ENCODE measurements around the gene NTM. TPM values are rescaled to one million over a fixed set of nuclear protein-coding genes. Genes with fewer than 3 reads are reported as not detected.

NTM gene
- total and polyA plus RNA-seq, 2 experiments from 2014 or later: 2.2 to 4.9 TPM

DNA sequence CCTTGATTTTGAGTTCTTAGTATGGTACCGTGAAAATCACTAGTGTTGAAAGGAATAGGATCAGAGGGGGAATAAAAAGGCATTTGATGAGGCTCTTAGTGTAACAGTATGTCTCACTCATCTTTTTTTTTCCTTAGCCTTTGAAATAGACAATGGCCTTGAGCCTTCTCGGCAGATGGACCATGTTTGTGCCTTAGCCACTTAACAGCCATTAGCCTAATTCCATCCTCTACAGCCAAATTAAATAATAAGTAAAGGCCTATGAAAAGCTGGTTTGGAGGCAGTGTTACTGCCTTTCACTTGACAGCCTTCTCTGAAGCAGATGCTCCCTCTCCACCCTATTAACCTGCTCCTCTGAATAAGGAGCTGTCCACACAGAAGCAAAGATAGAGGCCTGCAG is 580.7 kb downstream of the NTM start:
- TF ChIP-seq EZH2 (IDR thresholded peaks at IDR 0.05; ENCODE audit: borderline replicate concordance) (no peak), EZH2phosphoT487 (IDR thresholded peaks at IDR 0.05; ENCODE audit: low read depth, severe bottlenecking, unreplicated experiment) (no peak)
- TF ChIP-seq, protein P1, sequence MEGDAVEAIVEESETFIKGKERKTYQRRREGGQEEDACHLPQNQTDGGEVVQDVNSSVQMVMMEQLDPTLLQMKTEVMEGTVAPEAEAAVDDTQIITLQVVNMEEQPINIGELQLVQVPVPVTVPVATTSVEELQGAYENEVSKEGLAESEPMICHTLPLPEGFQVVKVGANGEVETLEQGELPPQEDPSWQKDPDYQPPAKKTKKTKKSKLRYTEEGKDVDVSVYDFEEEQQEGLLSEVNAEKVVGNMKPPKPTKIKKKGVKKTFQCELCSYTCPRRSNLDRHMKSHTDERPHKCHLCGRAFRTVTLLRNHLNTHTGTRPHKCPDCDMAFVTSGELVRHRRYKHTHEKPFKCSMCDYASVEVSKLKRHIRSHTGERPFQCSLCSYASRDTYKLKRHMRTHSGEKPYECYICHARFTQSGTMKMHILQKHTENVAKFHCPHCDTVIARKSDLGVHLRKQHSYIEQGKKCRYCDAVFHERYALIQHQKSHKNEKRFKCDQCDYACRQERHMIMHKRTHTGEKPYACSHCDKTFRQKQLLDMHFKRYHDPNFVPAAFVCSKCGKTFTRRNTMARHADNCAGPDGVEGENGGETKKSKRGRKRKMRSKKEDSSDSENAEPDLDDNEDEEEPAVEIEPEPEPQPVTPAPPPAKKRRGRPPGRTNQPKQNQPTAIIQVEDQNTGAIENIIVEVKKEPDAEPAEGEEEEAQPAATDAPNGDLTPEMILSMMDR (IDR thresholded peaks at IDR 0.05; ENCODE audit: poor library complexity): no peak

DNA sequence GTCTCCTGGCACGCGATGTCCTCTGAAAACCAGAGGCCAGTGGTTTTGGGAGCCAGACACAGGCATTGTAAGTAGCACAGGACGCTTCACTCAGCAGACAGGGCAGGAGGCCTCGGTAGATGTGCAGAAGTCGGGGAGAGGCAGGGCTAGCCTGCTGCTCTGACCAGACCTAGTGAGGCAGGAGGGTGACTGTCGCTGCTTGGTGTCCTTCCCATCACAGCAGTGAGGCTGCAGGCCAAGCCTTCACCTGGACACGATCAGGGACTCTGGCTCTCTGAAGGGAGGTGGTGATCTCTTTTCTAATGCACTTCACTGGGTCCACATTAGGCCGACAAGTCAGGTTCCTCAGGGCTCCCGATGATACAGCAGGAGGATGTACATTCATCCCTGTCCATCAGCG is 583.7 kb downstream of the NTM start:
- no peaks in the 10 kb centered on the region for H3K9me2 ChIP-seq (replicated peaks; ENCODE audit: insufficient read depth)
- H3K36me3 ChIP-seq (replicated peaks; ENCODE audit: insufficient read depth, low read depth): no peaks in the 10 kb centered on the region
- no peak for DNase-seq (ENCODE audit: low spot score)
- no peaks in the 10 kb centered on the region for H3K27me3 ChIP-seq
- H3K4me1 ChIP-seq (ENCODE audit: insufficient read depth): peaks cover 4% of the 10 kb centered on the region
- H3K9me3 ChIP-seq (ENCODE audit: low read depth): no peaks in the 10 kb centered on the region
- H2AFZ ChIP-seq: no peak overlapping the region
- 89% methylated on average over 10 of the region's 10 CpGs for WGBS (ENCODE audit: low lambda C conversion rate, missing lambda C conversion rate)
- no peaks in the 10 kb centered on the region for H3K79me2 ChIP-seq
- TF ChIP-seq EZH2 (IDR thresholded peaks at IDR 0.05; ENCODE audit: borderline replicate concordance) (no peak), EZH2phosphoT487 (IDR thresholded peaks at IDR 0.05; ENCODE audit: low read depth, severe bottlenecking, unreplicated experiment) (no peak)
- TF ChIP-seq, protein P1 (IDR thresholded peaks at IDR 0.05; ENCODE audit: poor library complexity): no peak
- no peak overlapping the region for H3K4me2 ChIP-seq
- no peaks in the 10 kb centered on the region for H4K20me1 ChIP-seq (ENCODE audit: insufficient read depth, poor library complexity, severe bottlenecking)
- no peak overlapping the region for H3K27ac ChIP-seq
- H3K4me3 ChIP-seq: no peak overlapping the region

More for the DNA sequence above, 580.7 kb downstream of the NTM start:
- H3K36me3 ChIP-seq (replicated peaks; ENCODE audit: insufficient read depth, low read depth): no peaks in the 10 kb centered on the region
- H3K9me3 ChIP-seq (ENCODE audit: low read depth): no peaks in the 10 kb centered on the region
- H2AFZ ChIP-seq: no peak overlapping the region
- H3K4me1 ChIP-seq (ENCODE audit: insufficient read depth): peaks cover 1% of the 10 kb centered on the region
- H4K20me1 ChIP-seq (ENCODE audit: insufficient read depth, poor library complexity, severe bottlenecking): no peaks in the 10 kb centered on the region
- H3K4me3 ChIP-seq: no peak overlapping the region
- H3K4me2 ChIP-seq: no peak overlapping the region
- H3K27me3 ChIP-seq: no peaks in the 10 kb centered on the region
- H3K9me2 ChIP-seq (replicated peaks; ENCODE audit: insufficient read depth): no peaks in the 10 kb centered on the region
- WGBS (ENCODE audit: low lambda C conversion rate, missing lambda C conversion rate): 91% methylated on average over 2 of the region's 2 CpGs
- H3K79me2 ChIP-seq: no peaks in the 10 kb centered on the region
- H3K27ac ChIP-seq: no peak overlapping the region
- DNase-seq (ENCODE audit: low spot score): no peak

DNA sequence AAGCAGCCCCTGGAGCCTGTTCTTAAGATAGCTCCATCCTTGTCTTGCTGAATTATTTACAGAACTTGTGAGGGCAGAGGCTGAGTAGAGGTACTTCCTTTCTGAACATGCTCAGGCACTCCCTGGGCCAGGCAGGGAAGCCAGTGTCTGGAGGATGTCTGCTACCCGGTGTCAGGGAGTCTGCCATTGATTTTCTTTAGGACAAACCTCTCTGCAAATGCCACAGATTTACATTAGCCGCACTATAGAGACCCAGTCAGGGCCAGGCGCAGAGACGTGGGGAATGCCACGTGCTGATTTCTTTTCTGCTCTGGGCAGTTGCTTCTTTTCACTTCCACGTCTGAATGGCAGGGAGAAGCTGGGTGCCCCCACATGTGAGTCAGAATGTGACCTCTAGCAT is 585.5 kb downstream of the NTM start:
- no peak for DNase-seq (ENCODE audit: low spot score)
- no peaks in the 10 kb centered on the region for H3K9me3 ChIP-seq (ENCODE audit: low read depth)
- no peaks in the 10 kb centered on the region for H4K20me1 ChIP-seq (ENCODE audit: insufficient read depth, poor library complexity, severe bottlenecking)
- no peak overlapping the region for H3K27ac ChIP-seq
- no peaks in the 10 kb centered on the region for H3K79me2 ChIP-seq
- 61% methylated on average over 6 of the region's 6 CpGs for WGBS (ENCODE audit: low lambda C conversion rate, missing lambda C conversion rate)
- no peaks in the 10 kb centered on the region for H3K36me3 ChIP-seq (replicated peaks; ENCODE audit: insufficient read depth, low read depth)
- H3K27me3 ChIP-seq: no peaks in the 10 kb centered on the region
- H2AFZ ChIP-seq: no peak overlapping the region
- H3K9me2 ChIP-seq (replicated peaks; ENCODE audit: insufficient read depth): no peaks in the 10 kb centered on the region
- H3K4me1 ChIP-seq (ENCODE audit: insufficient read depth): peaks cover 4% of the 10 kb centered on the region
- no peak overlapping the region for H3K4me3 ChIP-seq
- no peak overlapping the region for H3K4me2 ChIP-seq
- TF ChIP-seq EZH2phosphoT487 (IDR thresholded peaks at IDR 0.05; ENCODE audit: low read depth, severe bottlenecking, unreplicated experiment) (no peak), EZH2 (IDR thresholded peaks at IDR 0.05; ENCODE audit: borderline replicate concordance) (no peak)
- TF ChIP-seq, protein P1 (IDR thresholded peaks at IDR 0.05; ENCODE audit: poor library complexity): no peak

DNA sequence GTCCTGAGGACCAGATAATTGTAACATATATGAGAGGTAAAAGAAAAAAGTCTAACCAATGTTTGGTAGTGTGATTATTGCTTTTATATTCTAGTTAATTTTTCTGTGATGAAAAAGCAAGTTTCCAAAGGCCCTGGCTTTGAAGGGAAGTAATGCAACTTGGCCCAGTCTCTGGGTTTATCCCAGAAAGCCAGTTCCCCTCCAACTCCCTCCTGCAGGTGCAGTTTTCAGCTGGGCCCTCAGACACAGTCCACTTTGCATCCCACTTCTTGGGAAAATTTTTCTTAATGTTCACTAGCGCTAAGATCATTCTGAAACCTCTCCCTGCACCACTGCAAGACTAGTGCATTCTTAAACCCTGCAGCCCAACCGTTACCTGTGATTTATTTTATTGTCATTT is 586.8 kb downstream of the NTM start:
- Histone ChIP-seq H3K9me3 (ENCODE audit: low read depth) (no peaks in the 10 kb centered on the region), H2AFZ (no peak overlapping the region), H3K9me2 (replicated peaks; ENCODE audit: insufficient read depth) (no peaks in the 10 kb centered on the region), H4K20me1 (ENCODE audit: insufficient read depth, poor library complexity, severe bottlenecking) (no peaks in the 10 kb centered on the region), H3K27ac (no peak overlapping the region), H3K4me2 (no peak overlapping the region), H3K27me3 (no peaks in the 10 kb centered on the region), H3K4me3 (no peak overlapping the region), H3K36me3 (replicated peaks; ENCODE audit: insufficient read depth, low read depth) (no peaks in the 10 kb centered on the region), H3K79me2 (no peaks in the 10 kb centered on the region), H3K4me1 (ENCODE audit: insufficient read depth) (peaks cover 4% of the 10 kb centered on the region)
- 65% methylated on average over 2 of the region's 2 CpGs for WGBS (ENCODE audit: low lambda C conversion rate, missing lambda C conversion rate)
- TF ChIP-seq EZH2 (IDR thresholded peaks at IDR 0.05; ENCODE audit: borderline replicate concordance): no peak
- TF ChIP-seq, protein P1 (IDR thresholded peaks at IDR 0.05; ENCODE audit: poor library complexity): no peak
- TF ChIP-seq EZH2phosphoT487 (IDR thresholded peaks at IDR 0.05; ENCODE audit: low read depth, severe bottlenecking, unreplicated experiment): no peak
- no peak for DNase-seq (ENCODE audit: low spot score)

Measured in hepatocyte (in vitro differentiated cells).